ENCODE results near the gene SWSAP1. TPM values are rescaled to one million over a fixed set of nuclear protein-coding genes. Genes with fewer than 3 reads are reported as not detected.

Gene SWSAP1
- total and polyA plus RNA-seq, 2 of the 4 experiments (the other 2 are of a cell fraction): 0.36 to 1.6 TPM

Small RNA genes lying within 50 kb of the gene (microRNA-seq; reads per million reads assigned to microRNA genes)
- gene RF00019 (ENCODE audit: insufficient read depth, insufficient read length): not detected

Small RNA genes lying within 50 kb of the gene (small RNA-seq; reads per million reads assigned to genes)
- gene RF00019: 0 reads per million in 5 experiments

Other genes starting within 250 kb of the SWSAP1 start
- gene SPC24, start 218.9 kb upstream of the SWSAP1 start, total RNA-seq (2012; rRNA removed): 68.3 and 97.5 TPM in 2 replicates
- gene SPC24, start 218.9 kb upstream of the SWSAP1 start, polyA plus RNA-seq (2012; rRNA removed): 11.7 and 12.2 TPM in 2 replicates
- gene KANK2, start 177.1 kb upstream of the SWSAP1 start, total RNA-seq (2012; rRNA removed): 104 and 126 TPM in 2 replicates
- gene KANK2, start 177.1 kb upstream of the SWSAP1 start, polyA plus RNA-seq (2012; rRNA removed): 156 and 176 TPM in 2 replicates
- not detected in 2 replicates for gene ANGPTL8, start 135.0 kb upstream of the SWSAP1 start, total RNA-seq (2012; rRNA removed)
- not detected in 2 replicates for gene ANGPTL8, start 135.0 kb upstream of the SWSAP1 start, polyA plus RNA-seq (2012; rRNA removed)
- gene DOCK6, start 112.1 kb upstream of the SWSAP1 start, total RNA-seq (2012; rRNA removed): 4.4 and 5.0 TPM in 2 replicates
- 17.7 and 18.4 TPM in 2 replicates for gene DOCK6, start 112.1 kb upstream of the SWSAP1 start, polyA plus RNA-seq (2012; rRNA removed)
- not detected in 2 replicates for gene TSPAN16, start 78.5 kb upstream of the SWSAP1 start, total RNA-seq (2012; rRNA removed)
- not detected in 2 replicates for gene TSPAN16, start 78.5 kb upstream of the SWSAP1 start, polyA plus RNA-seq (2012; rRNA removed)
- 4.8 and 5.0 TPM in 2 replicates for gene RAB3D, start 35.0 kb upstream of the SWSAP1 start, total RNA-seq (2012; rRNA removed)
- gene RAB3D, start 35.0 kb upstream of the SWSAP1 start, polyA plus RNA-seq (2012; rRNA removed): 5.0 and 5.5 TPM in 2 replicates
- gene TMEM205, start 28.4 kb upstream of the SWSAP1 start, total RNA-seq (2012; rRNA removed): 87.5 and 136 TPM in 2 replicates
- 107 and 110 TPM in 2 replicates for gene TMEM205, start 28.4 kb upstream of the SWSAP1 start, polyA plus RNA-seq (2012; rRNA removed)
- 4.4 and 4.7 TPM in 2 replicates for gene CCDC159, start 28.1 kb upstream of the SWSAP1 start, total RNA-seq (2012; rRNA removed)
- gene CCDC159, start 28.1 kb upstream of the SWSAP1 start, polyA plus RNA-seq (2012; rRNA removed): 14.0 and 14.3 TPM in 2 replicates
- 3.9 and 4.4 TPM in 2 replicates for gene PLPPR2, start 19.2 kb upstream of the SWSAP1 start, total RNA-seq (2012; rRNA removed)
- 45.2 and 50.2 TPM in 2 replicates for gene PLPPR2, start 19.2 kb upstream of the SWSAP1 start, polyA plus RNA-seq (2012; rRNA removed)
- 3.1 and 4.3 TPM in 2 replicates for gene EPOR, start 9.6 kb downstream of the SWSAP1 start, total RNA-seq (2012; rRNA removed)
- gene EPOR, start 9.6 kb downstream of the SWSAP1 start, polyA plus RNA-seq (2012; rRNA removed): 10.1 and 12.0 TPM in 2 replicates
- gene RGL3, start 44.6 kb downstream of the SWSAP1 start, total RNA-seq (2012; rRNA removed): 0.18 TPM in 1 of 2 replicates, not detected in the other
- gene RGL3, start 44.6 kb downstream of the SWSAP1 start, polyA plus RNA-seq (2012; rRNA removed): 0.34 and 0.62 TPM in 2 replicates
- gene ODAD3, start 60.5 kb downstream of the SWSAP1 start, total RNA-seq (2012; rRNA removed): under 0.01 and 0.28 TPM in 2 replicates
- gene ODAD3, start 60.5 kb downstream of the SWSAP1 start, polyA plus RNA-seq (2012; rRNA removed): 0.04 and 0.44 TPM in 2 replicates
- gene PRKCSH, start 61.0 kb downstream of the SWSAP1 start, total RNA-seq (2012; rRNA removed): 36.0 and 55.8 TPM in 2 replicates
- gene PRKCSH, start 61.0 kb downstream of the SWSAP1 start, polyA plus RNA-seq (2012; rRNA removed): 252 and 272 TPM in 2 replicates
- gene ELAVL3, start 106.4 kb downstream of the SWSAP1 start, total RNA-seq (2012; rRNA removed): not detected in 2 replicates
- not detected in 2 replicates for gene ELAVL3, start 106.4 kb downstream of the SWSAP1 start, polyA plus RNA-seq (2012; rRNA removed)
- 3.9 and 4.4 TPM in 2 replicates for gene ZNF653, start 131.2 kb downstream of the SWSAP1 start, total RNA-seq (2012; rRNA removed)
- gene ZNF653, start 131.2 kb downstream of the SWSAP1 start, polyA plus RNA-seq (2012; rRNA removed): 9.0 and 10.3 TPM in 2 replicates
- gene ECSIT, start 154.5 kb downstream of the SWSAP1 start, total RNA-seq (2012; rRNA removed): 31.9 and 42.3 TPM in 2 replicates
- 30.5 and 31.4 TPM in 2 replicates for gene ECSIT, start 154.5 kb downstream of the SWSAP1 start, polyA plus RNA-seq (2012; rRNA removed)
- 102 TPM in 2 replicates for gene CNN1, start 164.2 kb downstream of the SWSAP1 start, total RNA-seq (2012; rRNA removed)
- 196 and 207 TPM in 2 replicates for gene CNN1, start 164.2 kb downstream of the SWSAP1 start, polyA plus RNA-seq (2012; rRNA removed)
- 62.4 and 121 TPM in 2 replicates for gene ELOF1, start 184.6 kb downstream of the SWSAP1 start, total RNA-seq (2012; rRNA removed)
- 96.0 and 96.8 TPM in 2 replicates for gene ELOF1, start 184.6 kb downstream of the SWSAP1 start, polyA plus RNA-seq (2012; rRNA removed)
- gene ACP5, start 203.0 kb downstream of the SWSAP1 start, total RNA-seq (2012; rRNA removed): 0.28 and 0.54 TPM in 2 replicates
- gene ACP5, start 203.0 kb downstream of the SWSAP1 start, polyA plus RNA-seq (2012; rRNA removed): 0.76 and 1.2 TPM in 2 replicates
- gene ZNF627, start 222.8 kb downstream of the SWSAP1 start, total RNA-seq (2012; rRNA removed): 32.8 and 34.4 TPM in 2 replicates
- 4.3 and 6.3 TPM in 2 replicates for gene ZNF627, start 222.8 kb downstream of the SWSAP1 start, polyA plus RNA-seq (2012; rRNA removed)

Data from IMR-90 (cell line).